Mesenchymal stem cell (in vitro differentiated cells and primary cell): ENCODE data around the gene UGT1A4.

Experiments
- DNase-seq: peaks from one replicate; pipeline ENCODE4 v3.0.0-alpha.2; 2013
- H2AFZ ChIP-seq: one replicate; pipeline ENCODE4 v1.6.1; 2013; ENCODE audit warnings: low read depth, mild to moderate bottlenecking, control low read depth, inconsistent platforms, low read length, moderate library complexity
- H2AK5ac ChIP-seq: 2 replicates; pipeline ENCODE4 v1.6.1; 2013; ENCODE audit warnings: low read length, moderate library complexity, mild to moderate bottlenecking, inconsistent platforms; ENCODE audit not compliant: severe bottlenecking
- H2BK120ac ChIP-seq: one replicate; pipeline ENCODE4 v1.6.1; 2013; ENCODE audit warnings: low read depth, mild to moderate bottlenecking, inconsistent platforms, low read length, moderate library complexity
- H2BK12ac ChIP-seq, 2 experiments: one replicate each; pipeline ENCODE4 v1.6.1; 2013; ENCODE audit warnings: inconsistent platforms in 2 of 2, low read length in 2 of 2, mild to moderate bottlenecking in 2 of 2, moderate library complexity in 2 of 2, control low read depth in 1 of 2
- H2BK15ac ChIP-seq: one replicate; pipeline ENCODE4 v1.6.1; 2013; ENCODE audit warnings: mild to moderate bottlenecking, low read depth, inconsistent platforms; ENCODE audit not compliant: poor library complexity, severe bottlenecking
- H2BK5ac ChIP-seq: 2 replicates; pipeline ENCODE4 v1.6.1; 2013; ENCODE audit warnings: low read depth, mild to moderate bottlenecking, low read length, control low read depth, inconsistent platforms; ENCODE audit not compliant: poor library complexity, severe bottlenecking
- H3K14ac ChIP-seq, 2 experiments: one replicate each; pipeline ENCODE4 v1.6.1; 2013; ENCODE audit warnings: inconsistent platforms in 2 of 2, low read length in 2 of 2, control low read depth in 1 of 2, mild to moderate bottlenecking in 1 of 2, moderate library complexity in 1 of 2
- H3K18ac ChIP-seq, 2 experiments: one replicate each; pipeline ENCODE4 v1.6.1; 2013; ENCODE audit warnings: inconsistent platforms in 2 of 2, low read length in 2 of 2, control low read depth in 1 of 2, low read depth in 1 of 2, mild to moderate bottlenecking in 1 of 2
- H3K23ac ChIP-seq, 2 experiments: one replicate each; pipeline ENCODE4 v1.6.1; 2013; ENCODE audit warnings: inconsistent platforms in 2 of 2, low read length in 2 of 2, mild to moderate bottlenecking in 2 of 2, moderate library complexity in 2 of 2, control low read depth in 1 of 2
- H3K27ac ChIP-seq: 2 replicates; pipeline ENCODE4 v1.5.1; 2013; ENCODE audit warnings: mild to moderate bottlenecking, moderate library complexity, low read length, control low read depth, inconsistent platforms; ENCODE audit not compliant: poor library complexity, severe bottlenecking
- H3K27me3 ChIP-seq, 2 experiments: 2 replicates each; pipeline versions ENCODE4 v1.6.1 to v1.7.0; 2013; ENCODE audit warnings: low read length in 2 of 2, mild to moderate bottlenecking in 2 of 2, moderate library complexity in 2 of 2, control low read depth in 1 of 2, inconsistent platforms in 1 of 2; ENCODE audit not compliant: control insufficient read depth in 1 of 2, insufficient read depth in 1 of 2
- H3K36me3 ChIP-seq, 2 experiments: 2 replicates each; pipeline versions ENCODE4 v1.6.1 to v1.7.0; 2013; ENCODE audit warnings: low read length in 2 of 2, control low read depth in 1 of 2, inconsistent platforms in 1 of 2, low read depth in 1 of 2, mild to moderate bottlenecking in 1 of 2; ENCODE audit not compliant: insufficient read depth in 2 of 2, control insufficient read depth in 1 of 2
- H3K4ac ChIP-seq, 2 experiments: one replicate each; pipeline ENCODE4 v1.6.1; 2013; ENCODE audit warnings: inconsistent platforms in 2 of 2, low read length in 2 of 2, mild to moderate bottlenecking in 2 of 2, moderate library complexity in 2 of 2, control low read depth in 1 of 2, low read depth in 1 of 2
- H3K4me1 ChIP-seq: 2 replicates; pipeline ENCODE4 v1.6.1; 2013; ENCODE audit warnings: low read depth, low read length, control low read depth; ENCODE audit not compliant: control insufficient read depth, insufficient read depth
- H3K4me2 ChIP-seq: 2 replicates; pipeline ENCODE4 v1.6.1; 2013; ENCODE audit warnings: low read length, mild to moderate bottlenecking, inconsistent platforms; ENCODE audit not compliant: poor library complexity, severe bottlenecking
- H3K4me3 ChIP-seq, 2 experiments: 2 replicates each; pipeline versions ENCODE4 v1.5.1 to v1.7.0; 2013; ENCODE audit warnings: low read length in 2 of 2, mild to moderate bottlenecking in 2 of 2, control low read depth in 1 of 2, low read depth in 1 of 2; ENCODE audit not compliant: insufficient read depth in 1 of 2
- H3K79me1 ChIP-seq: replicated peaks from 2 replicates; pipeline ENCODE4 v1.6.1; 2013; ENCODE audit warnings: mild to moderate bottlenecking, control low read depth, low read length, inconsistent platforms; ENCODE audit not compliant: poor library complexity, severe bottlenecking
- H3K9ac ChIP-seq: 2 replicates; pipeline ENCODE4 v1.7.0; 2013; ENCODE audit warnings: mild to moderate bottlenecking, low read length, moderate library complexity
- H3K9me3 ChIP-seq: 2 replicates; pipeline ENCODE4 v1.7.0; 2013; ENCODE audit warnings: mild to moderate bottlenecking, low read length; ENCODE audit not compliant: control insufficient read depth
- H4K8ac ChIP-seq: one replicate; pipeline ENCODE4 v1.6.1; 2013; ENCODE audit warnings: inconsistent platforms, mild to moderate bottlenecking, low read length, moderate library complexity
- H4K91ac ChIP-seq: one replicate; pipeline ENCODE4 v1.6.1; 2013; ENCODE audit warnings: mild to moderate bottlenecking, low read length, inconsistent platforms
- WGBS: methylation state at CpG from one replicate; pipeline ENCODE4 v1.1.7; 2013; ENCODE audit warnings: mixed read lengths; 5-methylcytosine and 5-hydroxymethylcytosine counted together

Gene UGT1A4

GRCh38 chr2:233821709-233822100 is 103.2 kb downstream of the UGT1A4 start:
- H3K27me3 ChIP-seq = peaks cover 21 to 27% of the 10 kb centered on the region in 2 experiments
- H3K9me3 ChIP-seq = no peaks in the 10 kb centered on the region
- DNase-seq = no peak
- no peak overlapping the region for H3K9ac ChIP-seq
- no peak overlapping the region for H3K4me2 ChIP-seq
- peaks cover 2% of the 10 kb centered on the region for H3K4me1 ChIP-seq
- no peaks in the 10 kb centered on the region for H3K36me3 ChIP-seq
- no peak overlapping the region for H4K91ac ChIP-seq
- H3K14ac ChIP-seq = no peak overlapping the region
- H3K4me3 ChIP-seq = no peak overlapping the region
- no peak overlapping the region for H3K4ac ChIP-seq
- no peak overlapping the region for H2BK12ac ChIP-seq
- H3K27ac ChIP-seq = no peak overlapping the region
- no peak overlapping the region for H2BK15ac ChIP-seq
- H2AFZ ChIP-seq = no peak overlapping the region
- no peak overlapping the region for H2BK5ac ChIP-seq
- H2BK120ac ChIP-seq = no peak overlapping the region
- no peaks in the 10 kb centered on the region for H3K79me1 ChIP-seq
- H4K8ac ChIP-seq = no peak overlapping the region
- no peak overlapping the region for H2AK5ac ChIP-seq
- H3K18ac ChIP-seq = no peak overlapping the region
- 83% methylated on average over 8 of the region's 8 CpGs for WGBS
- H3K23ac ChIP-seq = no peak overlapping the region

- Histone ChIP-seq H3K4ac (no peak overlapping the region), H3K27ac (no peak overlapping the region), H3K9me3 (no peaks in the 10 kb centered on the region), H2BK15ac (no peak overlapping the region), H2AFZ (no peak overlapping the region), H3K36me3 (no peaks in the 10 kb centered on the region), H3K4me1 (peaks cover 1% of the 10 kb centered on the region), H3K9ac (no peak overlapping the region), H3K4me2 (no peak overlapping the region), H4K91ac (no peak overlapping the region), H2BK12ac (no peak overlapping the region), H2AK5ac (no peak overlapping the region), H3K79me1 (no peaks in the 10 kb centered on the region), H3K18ac (no peak overlapping the region), H3K27me3 (peaks cover 21 to 27% of the 10 kb centered on the region in 2 experiments), H4K8ac (no peak overlapping the region), H3K14ac (no peak overlapping the region), H3K4me3 (no peak overlapping the region), H3K23ac (no peak overlapping the region), H2BK120ac (no peak overlapping the region), H2BK5ac (no peak overlapping the region)
- WGBS = 91% methylated on average over 21 of the region's 21 CpGs
- DNase-seq = no peak
Measured at GRCh38 chr2:233822101-233822771, 103.7 kb downstream of the UGT1A4 start.
